DMS79 (cell line): ENCODE data around the gene GEN1.
"Not testable (repeated sequence)": the region's sequence is repeated elsewhere in the genome, so short reads cannot be mapped to it uniquely, and the experiment has no call there.

ENCODE experiments used
- DNase-seq: peaks from one replicate; lab custom pipeline; 2025; lab: John Stamatoyannopoulos, UW

The GEN1 gene

GRCh38 chr2:17799301-17800120 lies 45.6 kb downstream of the GEN1 start:
- no peak for DNase-seq

DNA sequence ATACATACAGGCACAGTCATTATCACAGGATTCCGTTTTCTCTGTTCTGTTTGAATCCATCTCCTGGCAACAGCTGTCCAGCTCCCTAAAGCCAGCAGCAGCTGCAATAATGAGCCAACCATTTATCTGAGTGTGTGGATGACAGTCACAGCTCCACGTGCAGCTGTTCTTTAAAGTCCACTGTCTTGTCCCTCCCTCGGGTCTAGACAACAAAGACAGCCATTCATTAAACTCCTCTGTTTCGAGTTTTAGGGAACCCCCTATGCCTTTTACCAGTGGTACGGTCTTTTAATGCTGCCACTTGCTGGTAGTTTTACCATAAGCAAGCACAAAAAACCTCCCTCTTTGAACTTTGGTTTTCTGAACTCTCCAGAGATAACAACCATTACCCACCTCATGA lies 46.3 kb downstream of the GEN1 start:
- no peak for DNase-seq

DNA sequence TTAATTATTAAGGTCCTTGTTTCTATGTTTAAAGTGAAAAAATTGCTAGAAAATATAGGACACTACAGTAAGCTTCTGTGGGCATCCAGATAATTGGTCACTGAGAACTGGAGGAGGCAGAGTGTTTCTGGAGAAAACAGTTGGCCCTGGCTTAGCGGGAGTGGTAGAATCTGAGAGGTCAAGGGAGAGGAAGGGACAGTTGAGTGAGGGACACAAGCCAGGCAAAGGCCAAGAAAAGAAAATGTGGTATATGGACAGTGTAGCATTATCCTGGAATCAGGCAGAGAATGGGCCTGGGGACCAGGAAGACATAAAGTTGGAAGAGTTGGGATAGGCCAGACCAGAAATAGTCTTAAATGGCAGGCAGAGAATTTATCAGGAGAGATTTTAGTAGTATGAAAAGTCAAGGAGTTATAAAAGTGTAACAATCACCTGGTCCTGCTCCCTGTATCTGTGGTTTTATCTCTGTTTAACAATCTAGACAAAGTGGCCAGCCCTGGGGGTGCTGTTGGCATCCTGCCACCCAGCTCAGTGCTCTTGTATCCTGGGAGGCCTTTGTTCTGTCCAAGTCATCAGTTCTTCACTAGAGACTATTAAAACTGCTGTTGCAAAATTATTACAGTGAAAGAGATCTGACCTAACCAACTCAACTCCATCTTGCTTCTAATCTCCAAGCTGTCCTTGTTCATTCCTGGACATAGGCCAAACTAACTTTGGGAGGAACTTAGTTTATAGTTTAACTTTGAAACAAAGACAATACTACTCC lies 46.9 kb downstream of the GEN1 start:
- DNase-seq, result peak; percentile 47

DNA sequence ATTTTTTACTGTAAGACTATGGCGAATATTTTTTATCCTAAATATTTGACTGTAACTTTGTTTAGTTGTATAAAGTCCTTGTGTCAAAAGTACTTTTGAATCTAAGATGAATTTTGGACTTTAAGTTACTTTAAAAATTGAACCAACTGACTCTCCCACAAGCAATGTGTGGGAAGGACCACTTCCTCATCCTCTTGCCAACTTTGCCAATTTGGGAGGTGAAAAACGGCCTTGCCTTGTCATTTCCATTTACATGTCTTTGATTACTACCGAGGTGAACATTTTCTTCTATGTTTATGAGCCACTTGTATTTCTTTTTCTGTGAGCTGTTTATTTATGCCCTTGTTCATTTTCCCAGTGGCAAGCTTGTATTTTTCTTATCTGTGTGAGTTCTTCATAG lies 49.6 kb downstream of the GEN1 start:
- DNase-seq, result no peak

GRCh38 chr2:17804358-17804757 lies 50.4 kb downstream of the GEN1 start:
- DNase-seq, result no peak

- DNase-seq, result no peak
Observed at GRCh38 chr2:17805166-17805565, 51.2 kb downstream of the GEN1 start.

- no peak for DNase-seq
Observed at GRCh38 chr2:17805717-17806363, 51.9 kb downstream of the GEN1 start.

GRCh38 chr2:17813010-17813741 lies 59.2 kb downstream of the GEN1 start:
- no peak for DNase-seq

- no peak for DNase-seq
Observed at GRCh38 chr2:17813742-17814473, 60.0 kb downstream of the GEN1 start.

GRCh38 chr2:17814601-17815000 lies 60.7 kb downstream of the GEN1 start:
- DNase-seq, result no peak

GRCh38 chr2:17815468-17816184 lies 61.7 kb downstream of the GEN1 start:
- DNase-seq, result no peak

- DNase-seq, result peak; percentile 63
Observed at GRCh38 chr2:17816396-17817245, 62.7 kb downstream of the GEN1 start, which contains the start of gene MSGN1. Gene MSGN1, plus strand, starts transcription at chr2:17816460. Its CDS starts 59 bp downstream, at chr2:17816519.

DNA sequence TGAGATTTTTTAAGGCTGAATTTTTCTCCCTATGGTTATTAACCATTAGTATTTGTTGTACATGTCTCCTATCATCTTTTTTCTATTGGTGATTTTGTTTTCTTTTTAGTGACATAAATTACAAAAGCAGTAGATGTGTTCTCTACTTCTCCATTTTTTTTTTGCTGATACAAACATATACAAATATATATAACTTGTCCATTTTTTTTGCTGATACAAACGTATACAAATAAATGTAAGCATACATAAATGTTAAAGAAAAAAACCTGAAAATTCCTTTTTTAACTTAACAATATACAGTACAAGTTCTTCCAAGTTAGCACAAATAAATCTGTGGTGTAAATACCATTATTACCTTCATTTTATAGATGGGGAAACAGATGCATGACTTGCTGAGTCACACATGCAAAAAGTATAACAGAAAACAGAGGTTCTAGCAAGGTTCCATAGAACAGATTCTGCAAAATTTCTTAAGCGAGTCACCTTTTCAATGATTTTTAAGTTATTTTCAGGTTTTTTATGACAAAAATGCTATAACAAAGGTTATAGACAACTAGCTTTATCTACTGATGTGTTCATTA lies 64.4 kb downstream of the GEN1 start:
- no peak for DNase-seq

GRCh38 chr2:17821080-17821479 lies 67.1 kb downstream of the GEN1 start:
- DNase-seq, result no peak

- DNase-seq, result no peak
Observed at GRCh38 chr2:17821535-17822444, 67.9 kb downstream of the GEN1 start.

- peak; percentile 4 for DNase-seq
Observed at GRCh38 chr2:17822445-17823117, 68.6 kb downstream of the GEN1 start.

- DNase-seq, result not testable (repeated sequence)
Observed at GRCh38 chr2:17823646-17824045, 69.7 kb downstream of the GEN1 start.

DNA sequence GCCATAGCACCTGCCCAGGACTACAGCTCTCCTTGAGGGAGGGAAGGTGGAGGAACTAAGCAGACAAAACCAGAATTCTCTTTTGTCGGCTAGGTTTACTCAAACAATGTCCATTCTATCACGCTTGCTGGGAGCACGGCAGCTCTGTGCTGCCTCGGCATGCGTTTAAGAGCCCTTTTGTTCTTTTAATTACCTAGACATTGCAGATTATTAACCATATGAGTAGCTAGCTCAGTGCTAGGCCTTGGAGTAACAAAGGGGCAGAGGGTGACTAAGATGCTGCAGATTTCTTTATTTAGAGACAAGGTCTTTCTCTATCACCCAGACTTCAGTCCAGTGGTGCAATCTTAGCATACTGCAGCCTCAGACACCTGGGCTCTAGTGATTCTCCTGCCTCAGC lies 73.4 kb downstream of the GEN1 start:
- no peak for DNase-seq
